Loucy (cell line): ENCODE measurements around the gene KIAA1328.

Source experiments
- H2AFZ ChIP-seq: fragments of 200-600 bp; sonication (generic); 2 replicates; pipeline ENCODE4 v1.6.0; 2016; ENCODE audit warnings: antibody characterized with exemption, mild to moderate bottlenecking, low read length, moderate library complexity
- H3F3A ChIP-seq: fragments of 200-600 bp; 2 replicates; pipeline ENCODE4 v1.6.0; 2016; ENCODE audit warnings: antibody characterized with exemption, low read depth, mild to moderate bottlenecking
- H3K27me3 ChIP-seq: fragments of 200-600 bp; sonication (generic); 2 replicates; pipeline ENCODE4 v1.6.1; 2014; ENCODE audit warnings: low read length, mild to moderate bottlenecking; ENCODE audit not compliant: insufficient read depth, poor library complexity, severe bottlenecking
- H3K36me3 ChIP-seq: fragments of 200-600 bp; sonication (generic); 2 replicates; pipeline ENCODE4 v1.6.1; 2016; ENCODE audit warnings: low read length; ENCODE audit not compliant: insufficient read depth
- H3K4me1 ChIP-seq: fragments of 200-600 bp; sonication (generic); 2 replicates; pipeline ENCODE4 v1.5.1; 2014; ENCODE audit warnings: low read length, mild to moderate bottlenecking; ENCODE audit not compliant: insufficient read depth, poor library complexity, severe bottlenecking
- H3K4me2 ChIP-seq: fragments of 200-600 bp; sonication (generic); 2 replicates; pipeline ENCODE4 v1.6.0; 2014; ENCODE audit warnings: antibody characterized with exemption, low read length, low read depth, mild to moderate bottlenecking; ENCODE audit not compliant: poor library complexity, severe bottlenecking
- H3K4me3 ChIP-seq: fragments of 200-600 bp; sonication (generic); 2 replicates; pipeline ENCODE4 v1.5.1; 2014; ENCODE audit warnings: low read length, mild to moderate bottlenecking, mixed read lengths; ENCODE audit not compliant: poor library complexity, severe bottlenecking
- H3K79me2 ChIP-seq: fragments of 200-600 bp; sonication (generic); 2 replicates; pipeline ENCODE4 v1.6.1; 2014; ENCODE audit warnings: low read length; ENCODE audit not compliant: insufficient read depth
- H3K9ac ChIP-seq: fragments of 200-600 bp; sonication (generic); 2 replicates; pipeline ENCODE4 v1.6.0; 2014; ENCODE audit warnings: mild to moderate bottlenecking, low read depth, low read length, moderate library complexity; ENCODE audit not compliant: poor library complexity, severe bottlenecking
- H3K9me2 ChIP-seq: fragments of 200-600 bp; sonication (generic); replicated peaks from 2 replicates; pipeline ENCODE4 v1.6.1; 2016; ENCODE audit warnings: low read depth, low read length, mixed read lengths
- H3K9me3 ChIP-seq: fragments of 200-600 bp; sonication (generic); 2 replicates; pipeline ENCODE4 v1.6.1; 2014; ENCODE audit warnings: mild to moderate bottlenecking, antibody characterized with exemption, low read length, low read depth; ENCODE audit not compliant: insufficient read depth
- H4K20me1 ChIP-seq: fragments of 200-600 bp; sonication (generic); 2 replicates; pipeline ENCODE4 v1.6.0; 2014; ENCODE audit warnings: antibody characterized with exemption, low read length, mild to moderate bottlenecking; ENCODE audit not compliant: insufficient read depth, poor library complexity, severe bottlenecking
- EZH2phosphoT487 ChIP-seq: fragments of 200-600 bp; IDR thresholded peaks from 2 replicates; pipeline ENCODE4 v1.6.1; 2018; ENCODE audit warnings: antibody characterized with exemption, mild to moderate bottlenecking, moderate library complexity, borderline replicate concordance
- TF ChIP-seq, protein P1 (sequence below): fragments of 200-600 bp; sonication (generic); conservative IDR thresholded peaks from 2 replicates; pipeline ENCODE4 v1.5.1; 2014; ENCODE audit warnings: mild to moderate bottlenecking, antibody characterized with exemption, low read length

The KIAA1328 gene

GRCh38 chr18:37230768-37231167 is 401.8 kb downstream of the KIAA1328 start:
- Histone ChIP-seq H3K4me2 (no peak overlapping the region), H3K79me2 (no peaks in the 10 kb centered on the region), H2AFZ (no peak overlapping the region), H3K9me2 (no peaks in the 10 kb centered on the region), H3K9me3 (no peaks in the 10 kb centered on the region), H3K36me3 (no peaks in the 10 kb centered on the region), H3F3A (no peaks in the 10 kb centered on the region), H4K20me1 (no peaks in the 10 kb centered on the region), H3K4me1 (no peaks in the 10 kb centered on the region), H3K9ac (no peak overlapping the region), H3K4me3 (no peak overlapping the region), H3K27me3 (no peaks in the 10 kb centered on the region)
- TF ChIP-seq, protein P1, sequence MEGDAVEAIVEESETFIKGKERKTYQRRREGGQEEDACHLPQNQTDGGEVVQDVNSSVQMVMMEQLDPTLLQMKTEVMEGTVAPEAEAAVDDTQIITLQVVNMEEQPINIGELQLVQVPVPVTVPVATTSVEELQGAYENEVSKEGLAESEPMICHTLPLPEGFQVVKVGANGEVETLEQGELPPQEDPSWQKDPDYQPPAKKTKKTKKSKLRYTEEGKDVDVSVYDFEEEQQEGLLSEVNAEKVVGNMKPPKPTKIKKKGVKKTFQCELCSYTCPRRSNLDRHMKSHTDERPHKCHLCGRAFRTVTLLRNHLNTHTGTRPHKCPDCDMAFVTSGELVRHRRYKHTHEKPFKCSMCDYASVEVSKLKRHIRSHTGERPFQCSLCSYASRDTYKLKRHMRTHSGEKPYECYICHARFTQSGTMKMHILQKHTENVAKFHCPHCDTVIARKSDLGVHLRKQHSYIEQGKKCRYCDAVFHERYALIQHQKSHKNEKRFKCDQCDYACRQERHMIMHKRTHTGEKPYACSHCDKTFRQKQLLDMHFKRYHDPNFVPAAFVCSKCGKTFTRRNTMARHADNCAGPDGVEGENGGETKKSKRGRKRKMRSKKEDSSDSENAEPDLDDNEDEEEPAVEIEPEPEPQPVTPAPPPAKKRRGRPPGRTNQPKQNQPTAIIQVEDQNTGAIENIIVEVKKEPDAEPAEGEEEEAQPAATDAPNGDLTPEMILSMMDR = no peak
- TF ChIP-seq EZH2phosphoT487 = no peak

DNA sequence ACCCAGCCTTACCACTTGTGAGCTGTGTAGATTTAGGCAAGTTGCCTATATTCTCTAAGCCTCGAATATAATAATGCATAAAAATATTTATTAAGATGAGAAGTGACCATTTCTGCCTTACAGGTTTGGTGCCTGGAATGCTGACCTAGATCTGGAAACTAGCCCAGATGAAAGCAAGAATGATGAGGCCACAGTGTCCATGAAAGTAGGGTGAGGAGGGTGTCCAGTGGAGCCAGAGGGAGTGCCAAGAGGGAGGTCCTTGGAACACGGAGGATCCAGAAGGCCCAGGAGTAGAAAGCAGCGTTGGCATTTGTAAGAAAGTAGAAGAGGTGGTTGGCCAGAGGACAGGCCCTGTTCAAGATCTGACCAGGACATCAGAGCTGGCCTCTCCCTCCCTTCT is 402.3 kb downstream of the KIAA1328 start:
- Histone ChIP-seq H3K27me3 (no peaks in the 10 kb centered on the region), H3K36me3 (no peaks in the 10 kb centered on the region), H3K4me2 (no peak overlapping the region), H3K4me1 (no peaks in the 10 kb centered on the region), H3K9me2 (no peaks in the 10 kb centered on the region), H3K9me3 (no peaks in the 10 kb centered on the region), H3F3A (no peaks in the 10 kb centered on the region), H3K79me2 (no peaks in the 10 kb centered on the region), H3K4me3 (no peak overlapping the region), H2AFZ (no peak overlapping the region), H4K20me1 (no peaks in the 10 kb centered on the region), H3K9ac (no peak overlapping the region)
- TF ChIP-seq, protein P1 = no peak
- TF ChIP-seq EZH2phosphoT487 = no peak

DNA sequence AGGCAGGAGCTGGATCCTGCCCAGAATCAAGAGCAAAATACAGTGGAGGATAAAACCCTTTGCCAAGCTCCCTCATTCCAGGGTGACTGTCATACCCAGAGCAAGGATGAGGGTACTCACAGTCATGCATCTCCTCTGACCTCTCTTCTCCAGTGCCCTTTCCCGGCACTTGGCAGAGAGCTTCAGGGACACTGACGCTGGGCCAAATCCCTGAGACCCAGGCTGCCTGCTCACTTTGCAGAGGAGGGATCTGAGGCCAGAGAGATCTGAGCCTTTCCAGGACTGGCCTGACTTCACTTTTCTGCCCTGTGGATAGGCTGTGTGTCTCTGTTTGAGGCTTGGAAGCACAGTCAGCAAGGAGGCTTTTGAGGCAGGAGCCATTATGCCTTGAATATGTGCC is 406.7 kb downstream of the KIAA1328 start:
- no peak overlapping the region for H3K4me3 ChIP-seq
- no peaks in the 10 kb centered on the region for H3K4me1 ChIP-seq
- no peaks in the 10 kb centered on the region for H3K79me2 ChIP-seq
- H2AFZ ChIP-seq = no peak overlapping the region
- H3K4me2 ChIP-seq = no peak overlapping the region
- no peaks in the 10 kb centered on the region for H3K9me2 ChIP-seq
- no peaks in the 10 kb centered on the region for H3K9me3 ChIP-seq
- no peaks in the 10 kb centered on the region for H4K20me1 ChIP-seq
- TF ChIP-seq EZH2phosphoT487 = no peak
- TF ChIP-seq, protein P1 = no peak
- H3K9ac ChIP-seq = no peak overlapping the region
- no peaks in the 10 kb centered on the region for H3K27me3 ChIP-seq
- no peaks in the 10 kb centered on the region for H3K36me3 ChIP-seq
- H3F3A ChIP-seq = no peaks in the 10 kb centered on the region
